ENCODE measurements around the gene ORC3.

ORC3 gene

GRCh38 chr6:87589693-87590416 is at the start of gene ORC3, which contains the start of gene RARS2:
Gene ORC3 (plus strand): TSS chr6:87590135. CDS start chr6:87590169, 34 bp downstream.
Gene RARS2 (minus strand): TSS chr6:87589987. CDS start chr6:87589957, 30 bp downstream.
- peak; percentile 90 to 93 for DNase-seq (ENCODE audit: low read depth in 2 of 2)

GRCh38 chr6:87540539-87540938 is 49.4 kb upstream of the ORC3 start:
- DNase-seq (ENCODE audit: low read depth in 2 of 2), result no peak

GRCh38 chr6:87541041-87541440 is 48.9 kb upstream of the ORC3 start:
- DNase-seq (ENCODE audit: low read depth in 2 of 2), result no peak

GRCh38 chr6:87541744-87542143 is 48.2 kb upstream of the ORC3 start:
- DNase-seq (ENCODE audit: low read depth in 2 of 2), result no peak

GRCh38 chr6:87543696-87544473 is 46.0 kb upstream of the ORC3 start:
- no peak for DNase-seq (ENCODE audit: low read depth in 2 of 2)

GRCh38 chr6:87544474-87544735 is 45.5 kb upstream of the ORC3 start:
- DNase-seq (ENCODE audit: low read depth in 2 of 2), result no peak

- no peak for DNase-seq (ENCODE audit: low read depth in 2 of 2)
These were observed 38.1 kb upstream of the ORC3 start for GRCh38 chr6:87551799-87552198.

GRCh38 chr6:87553159-87553765 is 36.7 kb upstream of the ORC3 start:
- no peak for DNase-seq (ENCODE audit: low read depth in 2 of 2)

GRCh38 chr6:87555506-87555905 is 34.4 kb upstream of the ORC3 start:
- DNase-seq (ENCODE audit: low read depth in 2 of 2), result no peak

- no peak for DNase-seq (ENCODE audit: low read depth in 2 of 2)
These were observed 31.5 kb upstream of the ORC3 start for GRCh38 chr6:87558446-87558845.

GRCh38 chr6:87561017-87561416 is 28.9 kb upstream of the ORC3 start:
- no peak for DNase-seq (ENCODE audit: low read depth in 2 of 2)

GRCh38 chr6:87572021-87572420 is 17.9 kb upstream of the ORC3 start:
- DNase-seq (ENCODE audit: low read depth in 2 of 2), result no peak

- DNase-seq (ENCODE audit: low read depth in 2 of 2), result no peak
These were observed 17.1 kb upstream of the ORC3 start for GRCh38 chr6:87572883-87573282.

- no peak for DNase-seq (ENCODE audit: low read depth in 2 of 2)
These were observed 16.5 kb upstream of the ORC3 start for GRCh38 chr6:87573307-87574024.

- no peak for DNase-seq (ENCODE audit: low read depth in 2 of 2)
These were observed 15.6 kb upstream of the ORC3 start for GRCh38 chr6:87574237-87574804.

- DNase-seq (ENCODE audit: low read depth in 2 of 2), result no peak
These were observed 14.5 kb upstream of the ORC3 start for GRCh38 chr6:87575423-87575822.

- DNase-seq (ENCODE audit: low read depth in 2 of 2), result no peak
These were observed 6.1 kb upstream of the ORC3 start for GRCh38 chr6:87583822-87584221.

GRCh38 chr6:87586371-87587077 is 3.4 kb upstream of the ORC3 start:
- no peak for DNase-seq (ENCODE audit: low read depth in 2 of 2)

GRCh38 chr6:87588756-87589407 is 1.1 kb upstream of the ORC3 start:
- no peak for DNase-seq (ENCODE audit: low read depth in 2 of 2)

- DNase-seq (ENCODE audit: low read depth in 2 of 2), result no peak
These were observed 514 bp downstream of the ORC3 start for GRCh38 chr6:87590417-87590880.

GRCh38 chr6:87590990-87591389 is 1.1 kb downstream of the ORC3 start:
- no peak for DNase-seq (ENCODE audit: low read depth in 2 of 2)
